NCI-H1105 treated with DMSO at 0.1 percent for 48 hours (cell line): ENCODE measurements around the gene C3orf85.
"Not testable (repeated sequence)": the region's sequence is repeated elsewhere in the genome, so short reads cannot be mapped to it uniquely, and the experiment has no call there.

ENCODE experiments used
- DNase-seq: peaks from one replicate; lab custom pipeline; 2025; lab: John Stamatoyannopoulos, UW

The C3orf85 gene, protein sequence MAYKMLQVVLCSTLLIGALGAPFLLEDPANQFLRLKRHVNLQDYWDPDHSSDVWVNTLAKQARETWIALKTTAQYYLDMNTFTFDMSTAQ

DNA sequence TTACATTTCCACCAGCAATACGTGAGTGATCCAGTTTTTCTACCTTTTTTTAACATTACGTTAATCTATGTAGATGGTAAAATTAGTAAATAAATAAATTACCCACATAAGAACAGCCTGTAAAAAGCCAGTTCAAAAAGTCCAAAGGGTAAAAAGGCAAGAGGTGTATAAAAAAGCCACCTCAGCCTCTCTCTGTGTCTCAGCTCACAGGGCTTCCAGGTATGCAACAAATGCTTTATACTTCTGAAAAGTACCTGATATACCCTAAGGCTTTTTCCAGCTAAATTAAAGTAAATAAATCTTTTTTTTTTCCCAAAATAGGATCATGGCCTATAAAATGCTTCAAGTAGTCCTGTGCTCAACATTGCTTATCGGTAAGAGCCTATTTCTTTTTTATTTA lies at the start of gene C3orf85:
C3orf85 (plus strand) TSS at position 197 of the 400 bp plus-strand sequence; CDS start at position 326, 129 bp downstream.
- no peak for DNase-seq

DNA sequence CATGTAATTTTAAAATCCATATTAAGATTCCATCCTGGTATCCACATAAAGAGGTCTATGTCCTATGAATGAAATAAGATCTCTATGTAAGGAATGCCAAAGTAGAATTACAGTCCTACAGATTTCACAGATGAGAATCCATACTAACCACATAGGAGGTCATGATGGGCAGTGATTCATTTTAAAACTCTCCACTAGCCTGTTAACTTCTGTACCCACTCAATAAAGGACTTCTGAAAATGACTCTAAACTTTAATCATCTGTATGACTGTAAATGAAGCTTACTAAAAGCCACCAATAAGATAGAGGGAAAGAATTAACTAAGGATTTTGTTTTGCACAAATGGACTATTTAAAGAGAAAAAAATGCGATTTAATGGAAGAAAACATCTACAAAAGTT lies 47.3 kb upstream of the C3orf85 start:
- DNase-seq: no peak

DNA sequence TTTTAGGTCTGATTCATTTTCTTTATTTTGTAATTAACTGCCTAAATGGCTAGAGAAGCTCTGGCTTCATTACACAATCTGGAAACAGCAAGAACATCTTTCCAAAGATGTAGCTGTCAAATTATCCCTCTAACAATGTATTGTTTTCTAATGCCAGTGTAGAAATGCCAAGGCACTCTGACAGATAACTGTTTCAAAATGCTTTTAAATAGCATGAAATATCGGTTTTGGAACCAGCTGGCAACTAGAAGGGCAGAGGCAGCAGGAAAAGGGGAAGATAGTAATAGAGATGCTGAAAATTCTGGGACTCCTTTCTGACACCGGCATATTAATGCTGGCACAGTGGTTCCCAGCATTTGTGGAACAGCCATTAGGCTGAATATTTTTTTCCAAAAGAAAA lies 44.7 kb upstream of the C3orf85 start:
- no peak for DNase-seq

DNA sequence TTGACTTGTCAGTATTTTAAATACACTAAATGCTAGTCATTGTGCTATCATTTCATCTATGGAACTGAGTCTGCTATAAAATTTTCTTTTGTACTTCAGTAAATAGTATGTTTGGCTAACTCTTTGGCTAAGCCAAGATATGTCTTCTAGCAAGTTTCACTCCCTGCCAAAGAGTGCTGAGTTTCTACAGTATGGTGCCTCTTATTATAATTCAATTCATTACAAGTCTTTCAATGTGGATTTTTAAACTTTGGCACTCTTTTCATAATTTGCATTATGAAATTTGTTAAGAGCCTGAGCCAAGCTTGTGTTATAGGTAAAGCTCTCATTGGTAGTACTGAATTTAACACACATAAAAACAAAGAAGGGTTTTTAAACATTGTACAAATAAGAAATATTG lies 43.0 kb upstream of the C3orf85 start:
- no peak for DNase-seq

DNA sequence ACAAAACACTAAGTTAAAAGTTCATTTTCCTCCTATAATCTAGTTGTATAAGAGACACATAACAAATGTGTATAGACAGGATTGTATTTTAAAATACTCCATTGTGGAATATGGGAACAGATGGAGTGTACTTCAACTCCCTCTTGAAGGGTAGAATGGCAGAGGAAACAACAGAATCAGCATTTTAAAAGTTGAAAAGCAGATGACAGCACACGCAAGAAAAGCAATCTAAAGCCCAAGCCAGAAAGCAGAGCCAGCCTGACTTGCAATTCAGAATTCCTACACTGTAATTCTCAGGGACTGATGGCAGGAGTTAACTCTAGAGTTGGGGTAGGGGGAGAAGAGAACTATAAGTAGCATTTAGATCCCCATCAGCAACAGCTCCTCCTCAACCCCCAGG lies 41.4 kb upstream of the C3orf85 start:
- no peak for DNase-seq

DNA sequence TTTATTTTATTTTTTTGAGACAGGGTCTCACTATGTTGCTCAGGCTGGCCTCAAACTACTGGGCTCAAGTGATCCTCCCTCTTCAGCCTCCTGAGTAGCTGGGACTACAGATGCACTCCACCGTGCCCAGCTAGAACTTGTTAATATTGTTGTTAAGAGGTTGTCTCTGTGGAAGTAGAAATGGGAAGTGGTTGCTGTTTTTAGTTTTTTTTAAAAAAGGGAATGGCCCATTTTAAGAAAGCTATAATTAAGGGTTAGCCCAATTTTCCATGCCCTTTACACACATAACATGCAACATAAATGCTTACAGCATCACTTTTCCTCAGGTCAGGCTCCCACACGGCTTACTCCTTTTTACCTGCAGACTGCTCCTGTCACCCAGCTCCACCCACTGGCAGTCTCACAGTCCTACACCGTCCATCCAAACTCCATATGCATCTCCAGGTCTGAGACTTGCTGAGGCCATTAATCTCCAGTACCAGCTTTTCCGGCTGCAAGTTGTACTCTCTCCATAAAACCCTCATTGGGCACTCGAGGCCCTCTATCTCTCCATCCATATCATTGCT lies 38.4 kb upstream of the C3orf85 start:
- DNase-seq: peak; percentile 15

DNA sequence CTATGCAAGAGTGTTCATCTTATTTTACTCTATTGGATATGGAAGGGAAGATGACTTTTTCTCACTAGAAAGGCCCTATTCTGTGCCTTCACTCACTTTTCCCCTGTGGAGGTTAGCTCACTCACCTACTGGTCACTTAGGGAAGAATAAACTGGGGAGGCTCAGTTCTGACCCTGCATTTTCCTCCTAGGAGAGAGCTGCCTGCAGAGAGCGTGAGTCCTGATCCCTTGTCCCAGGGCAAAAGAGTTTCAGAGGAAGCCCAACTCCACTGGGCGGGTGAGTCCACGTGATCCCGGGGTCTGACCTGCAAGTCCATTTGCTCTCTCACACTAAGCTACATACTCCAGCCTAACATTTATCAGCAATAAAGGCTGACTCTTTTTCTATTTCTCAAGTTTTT lies 26.9 kb upstream of the C3orf85 start:
- no peak for DNase-seq

DNA sequence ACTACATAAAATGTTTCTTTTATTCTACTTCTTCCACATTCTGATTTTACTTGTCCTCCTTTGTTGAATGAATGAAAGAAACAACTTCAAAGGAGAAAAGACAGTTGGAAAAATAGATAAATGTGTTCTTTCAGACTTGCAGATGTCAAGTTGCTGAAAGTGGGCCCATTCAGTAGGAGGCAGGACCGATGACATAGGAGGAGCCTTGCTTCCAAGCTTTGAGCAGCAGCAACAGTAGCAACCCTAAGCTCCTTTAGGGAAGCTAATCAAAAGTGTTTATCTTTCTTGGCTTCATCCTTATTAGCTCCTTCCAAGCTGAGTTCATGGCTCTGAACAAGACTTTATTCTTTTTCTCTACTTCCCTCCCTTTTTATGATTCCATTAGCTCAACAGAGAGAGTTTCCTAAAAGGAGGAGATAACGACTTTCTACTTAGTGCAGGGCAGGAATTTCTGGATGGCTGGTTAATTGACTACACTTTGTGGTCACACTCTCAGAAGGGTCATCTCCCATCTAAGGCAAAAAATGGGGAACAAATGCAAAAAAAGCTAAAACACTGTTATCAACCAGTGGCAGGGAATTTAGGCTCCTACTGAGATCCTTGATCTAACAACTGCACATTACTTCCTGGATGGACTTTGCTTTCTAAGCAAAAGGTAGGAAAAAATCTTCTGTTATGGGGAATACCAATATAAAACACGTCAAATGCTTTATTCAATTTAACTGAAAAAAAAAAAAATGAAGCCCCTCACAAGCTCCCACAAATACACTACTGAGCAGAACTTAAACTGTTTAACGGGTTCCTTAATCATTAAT lies 23.4 kb upstream of the C3orf85 start:
- DNase-seq: no peak

DNA sequence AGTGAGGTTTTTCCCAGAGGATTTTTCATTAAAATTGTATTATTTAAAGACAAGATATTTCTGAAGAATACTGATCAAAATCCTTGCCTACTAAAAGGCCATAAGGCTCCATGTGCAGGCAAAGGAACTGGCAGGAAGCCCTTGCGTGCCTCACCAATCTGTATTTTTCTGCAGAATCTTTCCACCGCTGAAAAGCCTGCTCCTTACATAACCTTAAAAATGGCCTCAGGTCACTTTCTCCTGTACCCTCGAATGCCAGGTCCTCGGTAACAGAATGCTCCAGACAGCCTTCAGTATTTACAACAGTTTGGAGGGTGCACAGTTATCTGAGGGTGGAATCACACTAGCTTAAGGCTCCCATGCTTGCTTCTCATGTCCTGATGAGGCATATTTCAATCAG lies 21.8 kb upstream of the C3orf85 start:
- no peak for DNase-seq

DNA sequence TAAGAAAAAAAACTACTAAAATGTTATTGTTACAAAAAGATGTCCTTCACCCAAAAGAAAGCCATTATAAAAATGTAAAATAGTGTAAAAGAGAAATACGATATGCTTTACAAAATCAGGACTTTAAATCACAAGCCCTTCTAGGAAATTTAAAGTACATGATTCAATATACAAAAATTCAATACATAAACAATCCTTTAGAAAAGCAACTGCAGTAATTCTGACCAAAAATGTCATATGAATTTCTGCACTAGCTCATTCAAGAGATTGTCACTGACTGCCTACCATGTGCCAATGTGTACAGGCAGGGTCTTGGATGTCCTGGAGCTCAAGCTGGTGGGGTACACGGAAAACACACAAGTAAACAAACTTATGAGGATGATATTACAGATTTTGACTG lies 21.1 kb upstream of the C3orf85 start:
- DNase-seq: no peak

DNA sequence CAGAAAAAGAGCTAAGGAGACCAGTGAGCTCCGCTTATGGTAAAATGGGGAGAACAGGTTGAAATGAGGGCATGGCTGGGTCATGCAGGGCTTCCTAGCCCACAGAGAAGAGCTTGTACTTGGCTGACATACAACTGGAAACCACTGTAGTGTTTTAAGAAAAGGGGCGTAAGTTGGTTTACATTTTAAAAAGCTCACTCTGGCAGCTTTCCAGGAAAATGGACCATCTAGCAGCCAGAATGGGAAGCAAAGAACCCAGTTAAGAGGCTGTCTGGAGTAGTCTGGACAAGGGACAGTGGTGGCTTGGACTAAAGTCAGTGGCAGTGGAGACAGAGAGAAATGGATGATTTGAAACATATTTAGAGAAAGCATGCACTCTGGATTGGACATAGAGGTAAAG lies 20.5 kb upstream of the C3orf85 start:
- DNase-seq: no peak

DNA sequence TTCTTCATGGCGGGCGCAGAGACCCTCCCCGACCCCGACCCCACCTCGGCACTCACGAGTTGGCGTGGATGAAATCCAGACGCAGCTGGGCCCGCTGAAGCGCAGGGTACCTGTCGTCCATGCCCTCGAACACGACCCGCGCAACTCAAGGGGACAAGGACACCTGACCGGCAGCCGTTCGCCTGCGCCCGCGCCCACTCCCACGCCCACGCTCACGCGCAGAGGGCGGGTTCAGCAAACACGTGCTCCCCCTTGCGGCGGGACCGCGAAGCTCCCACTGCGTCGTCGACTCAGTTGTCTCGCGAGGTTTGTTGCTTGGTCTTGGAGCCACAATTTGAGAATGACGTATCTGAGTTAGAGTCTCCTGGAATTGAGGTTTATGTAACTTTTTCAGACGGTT lies 18.6 kb upstream of the C3orf85 start, which contains the start of gene MORC1:
MORC1 (minus strand) TSS at position 196 of the 400 bp plus-strand sequence; CDS start at position 121, 75 bp downstream.
- DNase-seq: no peak

DNA sequence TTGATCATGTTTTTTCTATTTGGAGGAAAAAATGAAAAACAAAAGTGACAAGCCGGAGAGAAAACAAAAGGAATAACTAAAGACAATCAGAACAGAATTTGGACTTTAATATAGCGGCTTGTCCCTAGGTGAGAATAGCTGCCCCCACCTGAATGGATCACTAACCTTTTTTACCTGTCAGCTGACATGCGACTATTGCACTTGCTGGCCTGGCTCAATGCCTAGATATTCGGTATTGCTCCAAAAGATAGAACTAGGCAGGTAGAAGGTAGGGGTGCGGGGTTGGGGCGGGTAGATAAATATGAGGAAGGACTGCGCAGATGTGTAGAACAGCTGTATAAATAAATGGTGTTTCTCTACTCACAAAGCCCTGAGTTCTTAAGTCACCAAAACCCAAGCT lies 17.9 kb upstream of the C3orf85 start:
- no peak for DNase-seq

DNA sequence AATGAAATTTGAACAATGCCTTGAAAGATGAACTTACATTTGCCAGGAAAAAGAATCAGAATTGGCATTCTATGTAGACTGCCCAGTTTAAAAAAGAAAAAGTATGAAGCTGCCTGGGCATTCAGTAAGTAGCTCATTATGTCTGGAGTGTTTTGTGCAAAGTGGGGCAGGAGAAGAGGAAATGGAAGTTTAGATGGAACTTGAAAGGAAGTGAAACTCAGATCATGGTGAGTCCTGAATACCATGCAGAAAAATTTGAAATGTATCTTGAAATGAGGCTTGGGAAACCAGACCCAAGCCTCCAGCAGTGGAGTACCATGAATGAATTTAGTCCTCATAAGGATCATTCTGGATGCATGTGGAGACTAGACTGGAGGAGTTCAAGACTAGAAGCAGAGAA lies 13.8 kb upstream of the C3orf85 start:
- DNase-seq: no peak

DNA sequence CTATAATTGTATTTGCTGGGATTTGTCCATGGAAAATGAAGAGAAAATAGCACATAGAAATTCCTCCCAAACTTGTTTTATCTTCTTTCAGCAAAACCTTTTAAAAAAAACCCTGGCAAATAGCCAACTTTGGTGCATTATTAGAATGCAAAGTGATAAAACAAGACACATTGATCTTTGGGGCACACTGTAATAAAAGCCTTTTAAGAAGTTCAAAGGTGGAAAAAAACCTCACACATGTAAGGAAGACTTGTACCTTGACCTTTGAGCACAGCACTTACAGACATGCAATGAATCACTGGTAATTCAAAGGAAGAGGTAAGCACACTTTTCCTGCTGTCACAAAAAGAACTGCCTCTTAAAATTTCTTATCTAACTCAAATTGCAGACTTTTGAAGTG lies 10.6 kb upstream of the C3orf85 start:
- no peak for DNase-seq

DNA sequence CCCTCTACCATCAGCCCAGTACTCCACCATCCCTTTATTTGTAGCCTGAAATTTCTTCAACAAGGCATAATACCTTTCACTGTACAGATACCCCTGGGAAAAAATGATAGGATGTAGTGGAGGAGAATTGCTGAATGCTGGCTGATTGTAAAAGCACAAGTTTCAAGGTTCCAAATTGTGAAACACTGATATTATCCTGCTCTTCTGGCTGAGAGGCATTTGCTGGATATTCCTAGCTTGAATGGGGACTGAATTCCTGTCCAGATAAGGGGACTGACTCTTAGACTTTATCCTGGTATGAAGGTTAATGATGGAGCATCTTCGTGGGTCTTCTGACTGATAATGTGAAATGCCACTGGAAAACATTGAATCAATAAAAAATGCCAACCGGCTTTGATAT lies 9.0 kb upstream of the C3orf85 start:
- DNase-seq: no peak

DNA sequence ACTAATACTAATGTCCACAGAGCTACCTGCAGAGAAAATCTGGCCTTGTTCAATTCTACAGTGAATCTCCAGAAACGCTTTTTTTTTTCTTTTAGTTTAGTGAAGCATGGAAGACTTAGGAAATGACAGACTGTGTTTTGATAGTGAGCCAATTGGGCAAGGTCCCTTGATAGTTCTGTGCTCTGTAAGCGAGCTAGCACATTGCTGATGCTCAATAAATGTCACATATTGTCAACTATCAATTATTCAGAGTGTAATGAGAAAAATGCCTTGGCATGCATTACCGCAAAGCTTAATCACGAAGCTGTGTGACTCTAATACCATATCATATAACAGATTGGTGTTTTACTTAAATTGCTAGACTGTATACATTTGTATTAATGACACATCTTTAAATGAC lies 5.2 kb upstream of the C3orf85 start:
- DNase-seq: no peak

DNA sequence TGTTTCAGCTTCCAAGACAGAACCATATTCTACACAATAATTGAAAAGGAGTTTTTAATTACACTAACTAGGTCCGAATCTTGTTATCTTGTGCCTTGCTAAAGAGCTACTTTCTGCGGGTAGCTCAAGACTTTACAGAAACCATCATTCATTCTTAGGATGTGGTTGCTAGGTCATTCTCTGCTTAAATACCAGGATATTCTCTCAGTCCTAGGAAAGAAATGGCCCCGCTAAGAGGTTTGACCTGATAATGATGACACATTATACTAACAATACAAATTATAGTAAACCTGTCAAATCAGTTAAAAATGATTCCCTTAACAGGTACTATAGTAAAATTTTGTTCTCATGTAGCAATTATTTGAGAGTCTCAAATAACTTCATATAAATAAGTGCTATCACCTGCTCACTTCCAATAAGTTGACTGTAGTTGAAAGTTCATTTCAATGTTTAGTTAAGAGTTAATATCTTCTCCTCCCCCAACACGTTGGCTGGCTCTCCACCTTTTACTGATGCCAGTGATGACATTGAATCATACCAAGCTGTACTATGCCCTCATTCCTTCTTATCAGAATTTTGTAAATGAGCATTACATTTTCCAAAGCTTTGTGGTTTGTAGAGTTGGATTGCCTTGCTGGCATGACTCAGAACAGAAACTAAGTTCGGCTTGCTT lies 3.6 kb upstream of the C3orf85 start:
- no peak for DNase-seq

DNA sequence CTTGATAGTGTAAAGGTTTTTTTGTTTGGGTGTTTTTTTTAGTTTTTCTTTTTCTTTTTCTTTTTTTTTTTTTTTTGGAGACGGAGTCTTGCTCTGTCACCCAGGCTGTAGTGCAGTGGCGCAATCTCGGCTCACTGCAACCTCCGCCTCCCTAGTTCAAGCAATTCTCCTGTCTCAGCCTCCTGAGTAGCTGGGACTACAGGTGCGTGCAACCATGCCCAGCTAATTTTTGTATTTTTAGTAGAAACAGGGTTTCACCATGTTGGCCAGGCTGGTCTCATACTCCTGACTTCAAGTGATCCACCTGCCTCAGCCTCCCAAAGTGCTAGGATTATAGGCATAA lies 3.1 kb upstream of the C3orf85 start:
- DNase-seq: not testable (repeated sequence)

DNA sequence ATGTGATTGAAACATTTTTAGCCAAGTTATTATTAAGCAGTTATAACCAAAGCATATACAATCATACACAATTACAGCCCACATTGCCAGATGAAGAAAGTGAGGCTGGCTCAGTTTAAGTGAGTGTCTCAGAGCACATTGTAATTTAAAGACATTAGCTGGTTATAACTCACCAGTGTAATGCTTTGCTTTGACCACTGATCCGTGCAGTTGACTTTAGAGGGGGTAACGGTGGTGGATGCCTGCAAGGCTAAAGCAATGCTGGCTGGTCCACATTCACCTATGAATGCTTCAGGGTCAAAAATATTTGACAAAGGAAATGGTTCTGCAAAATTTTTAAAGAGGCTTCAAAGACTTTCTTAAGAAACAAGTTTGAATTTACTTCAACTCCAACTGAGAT lies 1.2 kb downstream of the C3orf85 start:
- no peak for DNase-seq

DNA sequence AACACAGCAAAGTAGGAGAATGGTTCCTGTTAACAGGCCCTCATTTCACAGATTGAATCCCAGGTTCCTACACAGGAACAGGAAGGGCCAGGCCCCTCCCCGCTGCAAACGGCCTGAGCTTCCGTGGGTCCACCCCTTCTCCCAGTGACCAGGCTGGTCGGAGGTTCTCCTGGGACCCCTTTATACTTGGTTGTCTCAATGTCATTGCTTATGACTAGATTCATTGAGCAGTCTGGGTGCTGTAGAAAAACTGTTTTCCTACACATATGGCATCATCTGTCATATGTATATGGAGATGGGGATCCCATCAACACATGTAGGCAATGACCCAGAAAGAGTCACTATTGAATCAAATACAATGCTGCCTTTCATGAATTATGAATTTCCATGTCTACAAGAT lies 3.8 kb downstream of the C3orf85 start:
- DNase-seq: no peak

DNA sequence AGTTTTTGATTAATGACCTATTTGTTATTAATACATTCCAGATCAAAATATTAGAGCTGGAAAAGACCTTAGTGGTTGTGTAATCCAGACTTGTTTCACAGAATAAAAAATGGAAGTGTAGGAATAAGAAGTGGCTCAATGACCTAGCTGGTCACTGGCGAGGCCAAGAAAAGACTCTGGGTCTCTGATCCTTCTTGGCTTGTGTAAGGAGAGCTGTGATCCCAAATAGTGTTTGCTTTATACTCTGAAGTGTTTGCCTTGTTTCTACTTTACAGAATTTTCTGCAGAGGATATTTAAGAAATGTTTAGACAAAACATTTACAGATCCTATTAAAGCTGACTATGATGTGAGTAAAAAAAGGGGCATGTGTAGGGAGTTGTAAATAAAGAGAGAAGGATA lies 7.1 kb downstream of the C3orf85 start:
- DNase-seq: no peak

DNA sequence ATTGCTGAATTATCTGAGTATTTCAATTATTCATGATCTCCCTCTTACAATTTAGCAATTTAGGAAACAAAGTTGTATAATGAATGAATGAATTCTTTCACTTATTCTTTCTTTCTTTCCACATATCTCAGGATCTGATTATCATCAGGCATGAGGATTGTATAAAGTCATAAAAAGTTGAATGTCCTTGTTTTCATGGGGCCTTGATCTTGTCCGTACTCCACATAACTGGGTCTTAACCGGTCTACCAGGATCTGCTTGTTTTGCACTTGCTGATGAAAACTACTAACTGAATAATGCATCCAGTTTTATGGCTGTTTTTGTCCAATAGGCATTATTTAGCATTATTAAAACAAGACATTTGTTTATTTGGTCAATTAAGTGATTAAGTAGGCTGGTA lies 12.6 kb downstream of the C3orf85 start:
- DNase-seq: no peak
